GM19035 (cell line): Measurements from ENCODE around the gene CLCF1.
"Not testable (repeated sequence)": the region's sequence is repeated elsewhere in the genome, so short reads cannot be mapped to it uniquely, and the experiment has no call there.

Experiments used
- ATAC-seq: cut with Tn5 transposase; IDR thresholded peaks from one replicate; pipeline ENCODE4 v1.9.1; 2021; ENCODE audit not compliant: unreplicated experiment

Gene CLCF1

GRCh38 chr11:67409261-67409666, 35.9 kb upstream of the CLCF1 start:
- peak; percentile 65 for ATAC-seq

- peak; percentile 6 for ATAC-seq
Observed at GRCh38 chr11:67408437-67409200, 35.2 kb upstream of the CLCF1 start.

GRCh38 chr11:67407688-67408163, 34.3 kb upstream of the CLCF1 start:
- no peak for ATAC-seq

GRCh38 chr11:67406969-67407687, 33.7 kb upstream of the CLCF1 start:
- no peak for ATAC-seq

- ATAC-seq: no peak
Observed at GRCh38 chr11:67406420-67406968, 33.1 kb upstream of the CLCF1 start.

GRCh38 chr11:67405688-67406339, 32.4 kb upstream of the CLCF1 start:
- no peak for ATAC-seq

GRCh38 chr11:67405196-67405567, 31.8 kb upstream of the CLCF1 start:
- no peak for ATAC-seq

- ATAC-seq: no peak
Observed at GRCh38 chr11:67404515-67405195, 31.3 kb upstream of the CLCF1 start.

- ATAC-seq: not testable (repeated sequence)
Observed at GRCh38 chr11:67403085-67403484, 29.7 kb upstream of the CLCF1 start.

GRCh38 chr11:67402192-67402839, 28.9 kb upstream of the CLCF1 start:
- not testable (repeated sequence) for ATAC-seq

GRCh38 chr11:67401495-67402191, 28.2 kb upstream of the CLCF1 start, which contains the start of gene PPP1CA:
Gene PPP1CA (minus strand): TSS chr11:67401858. CDS start chr11:67401782, 76 bp downstream.
- peak; percentile 71 for ATAC-seq

GRCh38 chr11:67400942-67401494, 27.6 kb upstream of the CLCF1 start:
- ATAC-seq: peak; percentile 23

- ATAC-seq: no peak
Observed at GRCh38 chr11:67400251-67400941, 27.0 kb upstream of the CLCF1 start.

GRCh38 chr11:67398661-67399563, 25.5 kb upstream of the CLCF1 start:
- ATAC-seq: no peak

- ATAC-seq: no peak
Observed at GRCh38 chr11:67397986-67398660, 24.7 kb upstream of the CLCF1 start.

GRCh38 chr11:67397536-67397935, 24.1 kb upstream of the CLCF1 start:
- no peak for ATAC-seq
